ENCODE measurements around the gene MAN1C1.

The MAN1C1 gene

DNA sequence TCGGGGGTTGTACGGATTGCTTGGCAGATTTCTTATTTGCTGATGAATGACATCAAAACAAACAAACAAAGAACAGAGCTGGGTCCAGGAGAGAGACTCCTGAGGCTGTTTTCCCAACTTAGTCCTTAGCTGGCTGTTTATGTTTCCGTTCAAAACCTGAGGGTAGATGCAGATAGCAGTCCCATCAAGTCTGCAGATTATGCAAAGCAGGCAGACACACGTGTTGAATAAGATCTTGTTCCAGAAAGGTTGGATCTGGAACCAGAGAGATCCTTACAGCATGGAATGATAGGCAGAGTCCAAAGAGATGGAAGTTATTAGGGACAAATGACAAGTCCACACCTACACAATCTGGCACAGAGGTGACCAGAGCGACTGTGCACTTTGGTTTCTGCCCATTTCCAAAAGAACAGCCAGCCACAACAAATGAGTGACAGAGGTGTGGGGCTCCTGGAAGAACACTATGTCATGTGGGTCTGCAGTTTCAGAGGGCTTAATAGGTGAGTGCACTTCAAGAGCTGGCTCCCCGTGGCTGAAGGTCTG lies 65.5 kb downstream of the MAN1C1 start:
- Histone ChIP-seq H3K27me3 (ENCODE audit: control insufficient read depth, insufficient read depth, low read length) (no peaks in the 10 kb centered on the region), H3K4me3 (ENCODE audit: low read depth, low read length) (no peak overlapping the region), H3K36me3 (ENCODE audit: control insufficient read depth, insufficient read depth, low read length) (no peaks in the 10 kb centered on the region), H2AFZ (no peak overlapping the region), H3K27ac (no peak overlapping the region), H3K4me1 (no peaks in the 10 kb centered on the region), H3K9ac (no peak overlapping the region), H3K79me2 (no peaks in the 10 kb centered on the region), H3K9me3 (ENCODE audit: control insufficient read depth, low read length) (no peaks in the 10 kb centered on the region), H3K4me2 (ENCODE audit: low read length) (no peak overlapping the region)
- TF ChIP-seq, protein P1, sequence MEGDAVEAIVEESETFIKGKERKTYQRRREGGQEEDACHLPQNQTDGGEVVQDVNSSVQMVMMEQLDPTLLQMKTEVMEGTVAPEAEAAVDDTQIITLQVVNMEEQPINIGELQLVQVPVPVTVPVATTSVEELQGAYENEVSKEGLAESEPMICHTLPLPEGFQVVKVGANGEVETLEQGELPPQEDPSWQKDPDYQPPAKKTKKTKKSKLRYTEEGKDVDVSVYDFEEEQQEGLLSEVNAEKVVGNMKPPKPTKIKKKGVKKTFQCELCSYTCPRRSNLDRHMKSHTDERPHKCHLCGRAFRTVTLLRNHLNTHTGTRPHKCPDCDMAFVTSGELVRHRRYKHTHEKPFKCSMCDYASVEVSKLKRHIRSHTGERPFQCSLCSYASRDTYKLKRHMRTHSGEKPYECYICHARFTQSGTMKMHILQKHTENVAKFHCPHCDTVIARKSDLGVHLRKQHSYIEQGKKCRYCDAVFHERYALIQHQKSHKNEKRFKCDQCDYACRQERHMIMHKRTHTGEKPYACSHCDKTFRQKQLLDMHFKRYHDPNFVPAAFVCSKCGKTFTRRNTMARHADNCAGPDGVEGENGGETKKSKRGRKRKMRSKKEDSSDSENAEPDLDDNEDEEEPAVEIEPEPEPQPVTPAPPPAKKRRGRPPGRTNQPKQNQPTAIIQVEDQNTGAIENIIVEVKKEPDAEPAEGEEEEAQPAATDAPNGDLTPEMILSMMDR (IDR thresholded peaks at IDR 0.05): no peak

DNA sequence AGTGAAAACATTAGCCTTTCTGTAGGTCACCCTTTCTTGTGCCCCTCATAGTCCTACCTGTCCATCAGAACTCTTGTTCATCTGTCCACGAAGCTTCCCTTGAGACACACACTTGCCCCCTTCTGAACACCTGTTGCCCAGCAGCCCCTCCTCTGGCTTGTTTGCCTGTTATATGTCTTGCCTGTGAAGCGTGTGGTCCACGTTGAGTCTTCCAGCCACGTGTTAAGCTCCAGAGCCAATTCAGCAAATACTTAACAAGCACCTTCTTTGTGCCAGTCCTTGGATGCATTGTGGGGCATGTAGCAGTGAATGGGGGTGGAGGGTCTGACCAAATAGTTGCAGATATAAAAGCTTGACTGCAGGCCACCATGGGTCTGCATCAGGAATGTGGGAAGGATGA lies 66.6 kb downstream of the MAN1C1 start:
- Histone ChIP-seq H3K4me2 (ENCODE audit: low read length) (no peak overlapping the region), H3K4me3 (ENCODE audit: low read depth, low read length) (no peak overlapping the region), H3K4me1 (no peaks in the 10 kb centered on the region), H3K9me3 (ENCODE audit: control insufficient read depth, low read length) (no peaks in the 10 kb centered on the region), H3K79me2 (no peaks in the 10 kb centered on the region), H3K27ac (no peak overlapping the region), H3K27me3 (ENCODE audit: control insufficient read depth, insufficient read depth, low read length) (no peaks in the 10 kb centered on the region), H3K9ac (no peak overlapping the region), H2AFZ (no peak overlapping the region), H3K36me3 (ENCODE audit: control insufficient read depth, insufficient read depth, low read length) (no peaks in the 10 kb centered on the region)
- TF ChIP-seq, protein P1 (IDR thresholded peaks at IDR 0.05): no peak

DNA sequence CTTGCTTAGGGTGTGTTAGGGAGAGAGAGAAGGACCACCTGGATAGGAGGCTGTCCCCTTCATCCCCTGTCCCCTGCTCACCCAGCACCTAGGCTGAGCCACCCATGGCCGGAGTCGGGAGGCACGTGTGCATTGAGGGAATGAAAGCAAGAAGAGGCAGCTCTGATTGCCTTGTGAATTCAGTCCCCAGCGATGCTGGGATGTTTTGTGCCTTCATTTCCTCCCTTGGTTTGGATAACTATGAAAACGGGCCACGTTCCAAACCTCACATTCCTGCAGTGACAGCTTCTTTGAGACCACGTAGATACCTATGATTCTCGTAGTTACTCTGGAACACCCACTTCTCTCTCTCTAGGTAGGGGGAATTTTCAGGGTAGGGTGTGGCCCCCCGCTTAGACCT lies 67.1 kb downstream of the MAN1C1 start:
- H3K36me3 ChIP-seq (ENCODE audit: control insufficient read depth, insufficient read depth, low read length): no peaks in the 10 kb centered on the region
- no peak overlapping the region for H3K9ac ChIP-seq
- H3K4me2 ChIP-seq (ENCODE audit: low read length): no peak overlapping the region
- H3K27me3 ChIP-seq (ENCODE audit: control insufficient read depth, insufficient read depth, low read length): no peaks in the 10 kb centered on the region
- no peaks in the 10 kb centered on the region for H3K4me1 ChIP-seq
- TF ChIP-seq, protein P1 (IDR thresholded peaks at IDR 0.05): no peak
- no peak overlapping the region for H2AFZ ChIP-seq
- no peak overlapping the region for H3K4me3 ChIP-seq (ENCODE audit: low read depth, low read length)
- H3K79me2 ChIP-seq: no peaks in the 10 kb centered on the region
- no peaks in the 10 kb centered on the region for H3K9me3 ChIP-seq (ENCODE audit: control insufficient read depth, low read length)
- H3K27ac ChIP-seq: no peak overlapping the region

DNA sequence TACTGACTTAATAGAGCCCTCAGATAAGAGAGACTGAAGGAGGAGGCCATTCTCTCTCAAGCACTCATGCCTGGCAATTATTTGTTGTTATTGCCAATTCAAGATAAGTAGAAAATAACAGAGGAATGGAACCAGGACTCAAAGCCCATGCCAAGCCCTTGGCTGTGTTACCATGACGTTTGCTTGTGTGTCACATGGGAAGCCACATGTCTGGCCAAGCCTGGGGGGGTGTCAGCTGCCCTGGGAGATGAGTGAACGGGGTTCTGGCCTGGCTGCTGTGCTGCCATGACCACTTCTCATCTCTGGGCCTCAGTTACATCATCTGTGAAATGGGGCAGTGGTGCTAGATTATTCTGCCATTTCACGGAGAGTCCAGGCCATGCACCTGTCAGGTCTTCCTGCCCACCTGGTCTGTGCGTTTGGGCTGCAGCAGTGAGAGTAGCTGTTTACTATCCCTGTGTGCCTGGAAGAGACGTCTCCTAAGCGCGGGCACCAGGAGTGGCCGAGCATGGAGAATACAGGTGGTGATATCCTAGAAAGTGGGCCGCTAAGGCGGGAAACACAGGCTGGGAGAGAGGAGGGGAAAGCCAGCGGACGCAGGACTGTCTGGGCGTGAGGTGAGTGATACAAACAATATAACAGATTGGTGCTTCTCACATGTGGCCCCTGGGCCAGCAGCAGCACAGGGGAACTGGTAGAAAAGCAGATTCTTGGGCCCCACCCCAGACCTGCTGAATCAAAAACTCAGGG lies 67.8 kb downstream of the MAN1C1 start:
- Histone ChIP-seq H3K9me3 (ENCODE audit: control insufficient read depth, low read length) (no peaks in the 10 kb centered on the region), H3K9ac (no peak overlapping the region), H3K4me1 (no peaks in the 10 kb centered on the region), H3K27ac (no peak overlapping the region), H3K4me2 (ENCODE audit: low read length) (no peak overlapping the region), H3K27me3 (ENCODE audit: control insufficient read depth, insufficient read depth, low read length) (no peaks in the 10 kb centered on the region), H3K79me2 (no peaks in the 10 kb centered on the region), H2AFZ (no peak overlapping the region), H3K36me3 (ENCODE audit: control insufficient read depth, insufficient read depth, low read length) (no peaks in the 10 kb centered on the region), H3K4me3 (ENCODE audit: low read depth, low read length) (no peak overlapping the region)
- TF ChIP-seq, protein P1 (IDR thresholded peaks at IDR 0.05): no peak

Data from parathyroid adenoma (tissue), 2 donors.